NCI-H128 (cell line): Measurements from ENCODE around the gene COMMD7.
"Not testable (repeated sequence)": the region's sequence is repeated elsewhere in the genome, so short reads cannot be mapped to it uniquely, and the experiment has no call there.

Experiments
- DNase-seq: peaks from one replicate; lab custom pipeline; 2025; ENCODE audit not compliant: unreplicated experiment; lab: John Stamatoyannopoulos, UW

Gene COMMD7

GRCh38 chr20:32729334-32729733 is 13.9 kb downstream of the COMMD7 start:
- not testable (repeated sequence) for DNase-seq

GRCh38 chr20:32728435-32728834 is 14.8 kb downstream of the COMMD7 start:
- DNase-seq: not testable (repeated sequence)

- no peak for DNase-seq
Measured at GRCh38 chr20:32727683-32728082, 15.6 kb downstream of the COMMD7 start.

- no peak for DNase-seq
Measured at GRCh38 chr20:32718749-32719348, 24.4 kb downstream of the COMMD7 start.

- no peak for DNase-seq
Measured at GRCh38 chr20:32711346-32711745, 31.9 kb downstream of the COMMD7 start.

- no peak for DNase-seq
Measured at GRCh38 chr20:32709632-32710121, 33.6 kb downstream of the COMMD7 start.

GRCh38 chr20:32709029-32709631 is 34.1 kb downstream of the COMMD7 start:
- DNase-seq: not testable (repeated sequence)

- DNase-seq: no peak
Measured at GRCh38 chr20:32707691-32708581, 35.3 kb downstream of the COMMD7 start.

GRCh38 chr20:32706486-32706885 is 36.8 kb downstream of the COMMD7 start:
- no peak for DNase-seq

GRCh38 chr20:32702706-32703425 is 40.4 kb downstream of the COMMD7 start:
- DNase-seq: no peak

- no peak for DNase-seq
Measured at GRCh38 chr20:32697608-32698007, 45.7 kb downstream of the COMMD7 start.

- DNase-seq: no peak
Measured at GRCh38 chr20:32695089-32695488, 48.2 kb downstream of the COMMD7 start.

- DNase-seq: not testable (repeated sequence)
Measured at GRCh38 chr20:32688966-32689365, 54.3 kb downstream of the COMMD7 start.

GRCh38 chr20:32687180-32687532 is 56.1 kb downstream of the COMMD7 start:
- no peak for DNase-seq

- DNase-seq: no peak
Measured at GRCh38 chr20:32686530-32687179, 56.6 kb downstream of the COMMD7 start.

GRCh38 chr20:32685541-32686529 is 57.4 kb downstream of the COMMD7 start:
- no peak for DNase-seq

GRCh38 chr20:32682508-32682987 is 60.7 kb downstream of the COMMD7 start:
- DNase-seq: no peak

- DNase-seq: no peak
Measured at GRCh38 chr20:32681175-32682084, 61.8 kb downstream of the COMMD7 start.
